Body of pancreas (tissue), 4 donors: ENCODE results near the gene ANKRD30A. TPM values are rescaled to one million over a fixed set of nuclear protein-coding genes. Genes with fewer than 3 reads are reported as not detected.
"Not testable (repeated sequence)": the region's sequence is repeated elsewhere in the genome, so short reads cannot be mapped to it uniquely, and the experiment has no call there.

ENCODE experiments used
- ATAC-seq: fragments of 150-250 bp; one replicate; pipeline ENCODE4 v1.9.1; 2016
- DNase-seq, 4 donors: peaks; one replicate each; pipeline ENCODE4 v3.0.0-alpha.2; 2019
- H3K27ac ChIP-seq, 4 donors: fragments of 200-600 bp; sonication (generic); 1 replicate in 3 of 4; 2 replicates in 1 of 4; pipeline versions ENCODE4 v1.5.1 to v1.6.1; 2016 to 2019; ENCODE audit warnings: mild to moderate bottlenecking in 1 of 4, mixed read lengths in 1 of 4, moderate library complexity in 1 of 4
- H3K27me3 ChIP-seq, 2 donors: fragments of 200-600 bp; sonication (generic); one replicate each; pipeline ENCODE4 v1.6.0; 2016; ENCODE audit warnings: mild to moderate bottlenecking in 1 of 2
- H3K36me3 ChIP-seq, 2 donors: fragments of 200-600 bp; sonication (generic); replicated peaks in 1 of 2; 2 replicates each; pipeline ENCODE4 v1.5.1; 2016; ENCODE audit warnings: low read depth in 2 of 2; ENCODE audit not compliant: insufficient read depth in 1 of 2
- H3K4me1 ChIP-seq: fragments of 200-600 bp; sonication (generic); one replicate; pipeline ENCODE4 v1.6.0; 2016
- H3K4me3 ChIP-seq, 2 donors: fragments of 200-600 bp; sonication (generic); 1 replicate in 1 of 2; 2 replicates in 1 of 2; pipeline ENCODE4 v1.5.1; 2016 to 2019
- H3K9me3 ChIP-seq, 3 donors: fragments of 200-600 bp; sonication (generic); 1 replicate in 2 of 3; 2 replicates in 1 of 3; pipeline ENCODE4 v1.5.1; 2016
- CTCF ChIP-seq, 7 experiments: fragments of 450-650 bp in 4 of 7; fragments of 200-600 bp in 3 of 7; sonication (generic) in 3 of 7; IDR thresholded peaks; one replicate each; pipeline ENCODE4 v1.5.1; 2016 to 2019; ENCODE audit warnings: antibody characterized with exemption in 7 of 7
- POLR2A ChIP-seq, 3 donors: fragments of 450-650 bp; IDR thresholded peaks; one replicate each; pipeline ENCODE4 v1.6.1; 2016; ENCODE audit warnings: antibody characterized with exemption in 3 of 3, mild to moderate bottlenecking in 2 of 3
- WGBS, 2 donors: methylation state at CpG; one replicate each; pipeline ENCODE4 v1.1.5; 2017; 5-methylcytosine and 5-hydroxymethylcytosine counted together
- intact Hi-C: fragments of 100-400 bp; cut with DNase I; formaldehyde crosslinking; loops from one replicate; pipeline ENCODE4 v1.15.1; 2023
- total RNA-seq, 2 donors: library from RNA; depleted of rRNA; stranded (reverse); fragments of >200 nt; gene quantifications; one replicate each; pipeline ENCODE4 v1.1.0, GENCODE V29; 2016

The ANKRD30A gene
- total RNA-seq, 2 donors from 2014 or later: not detected

- no peaks in the 10 kb centered on the region for H3K4me1 ChIP-seq
- H3K36me3 ChIP-seq: no peaks in the 10 kb centered on the region
- H3K4me3 ChIP-seq: no peak overlapping the region
- 65 to 66% methylated on average over 2 of the region's 2 CpGs for WGBS, 2 donors
- no peak overlapping the region for H3K27ac ChIP-seq
- intact Hi-C loops: no loop called here
- no peak for DNase-seq
- H3K9me3 ChIP-seq: no peaks in the 10 kb centered on the region
- no peak for ATAC-seq
- TF ChIP-seq CTCF (IDR thresholded peaks at IDR 0.05) (no peak), POLR2A (IDR thresholded peaks at IDR 0.05) (no peak)
- H3K27me3 ChIP-seq: no peaks in the 10 kb centered on the region
Measured at GRCh38 chr10:37344413-37344812, 219.0 kb downstream of the ANKRD30A start.

- Histone ChIP-seq H3K27ac (no peak overlapping the region), H3K36me3 (no peaks in the 10 kb centered on the region), H3K4me3 (no peak overlapping the region), H3K27me3 (no peaks in the 10 kb centered on the region), H3K4me1 (no peaks in the 10 kb centered on the region), H3K9me3 (no peaks in the 10 kb centered on the region)
- DNase-seq (no peak), ATAC-seq (no peak)
- TF ChIP-seq CTCF (IDR thresholded peaks at IDR 0.05) (no peak), POLR2A (IDR thresholded peaks at IDR 0.05) (no peak)
- 65 to 67% methylated on average over 3 of the region's 3 CpGs for WGBS, 2 donors
- intact Hi-C loops: no loop called here
Measured at GRCh38 chr10:37379991-37380390, 254.6 kb downstream of the ANKRD30A start.

GRCh38 chr10:37381271-37381670, 255.9 kb downstream of the ANKRD30A start:
- Histone ChIP-seq H3K4me3 (no peak overlapping the region), H3K27ac (no peak overlapping the region), H3K9me3 (no peaks in the 10 kb centered on the region), H3K27me3 (no peaks in the 10 kb centered on the region), H3K4me1 (no peaks in the 10 kb centered on the region), H3K36me3 (no peaks in the 10 kb centered on the region)
- ATAC-seq: no peak
- TF ChIP-seq POLR2A (IDR thresholded peaks at IDR 0.05) (no peak), CTCF (IDR thresholded peaks at IDR 0.05) (no peak)
- intact Hi-C loops: no loop called here
- 57 to 68% methylated on average over 3 of the region's 3 CpGs for WGBS, 2 donors
- DNase-seq: no peak

DNA sequence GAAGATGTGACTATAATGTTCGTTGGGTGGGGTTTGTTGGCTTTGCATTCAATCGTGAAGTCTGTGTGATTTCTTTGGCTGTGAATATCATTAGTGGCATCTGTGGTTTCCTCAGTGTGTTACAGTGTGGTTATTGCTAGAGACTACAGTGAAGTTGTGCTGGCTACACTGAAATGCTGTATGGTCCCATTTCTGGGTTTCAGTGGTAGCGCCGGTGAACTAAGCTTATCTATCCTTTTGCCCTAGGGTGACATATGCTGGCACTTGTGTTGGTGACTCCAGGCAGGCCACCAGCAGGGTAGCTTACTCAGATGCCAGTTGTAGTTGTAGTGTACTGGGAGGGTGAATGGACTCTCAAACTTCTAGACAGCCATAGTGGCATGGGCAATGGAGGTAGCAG, 259.5 kb downstream of the ANKRD30A start:
- ATAC-seq (no peak), DNase-seq (no peak)
- no peaks in the 10 kb centered on the region for H3K4me1 ChIP-seq
- 64 to 73% methylated on average over 4 of the region's 4 CpGs for WGBS, 2 donors
- intact Hi-C loops: no loop called here
- TF ChIP-seq CTCF (IDR thresholded peaks at IDR 0.05) (no peak), POLR2A (IDR thresholded peaks at IDR 0.05) (no peak)
- no peak overlapping the region for H3K4me3 ChIP-seq
- no peaks in the 10 kb centered on the region for H3K36me3 ChIP-seq
- no peaks in the 10 kb centered on the region for H3K9me3 ChIP-seq
- no peaks in the 10 kb centered on the region for H3K27me3 ChIP-seq
- no peak overlapping the region for H3K27ac ChIP-seq

GRCh38 chr10:37390926-37391325, 265.5 kb downstream of the ANKRD30A start:
- ATAC-seq (no peak), DNase-seq (no peak)
- Histone ChIP-seq H3K4me1 (no peaks in the 10 kb centered on the region), H3K27me3 (no peaks in the 10 kb centered on the region), H3K36me3 (no peaks in the 10 kb centered on the region), H3K27ac (no peak overlapping the region), H3K4me3 (no peak overlapping the region), H3K9me3 (no peaks in the 10 kb centered on the region)
- TF ChIP-seq CTCF (IDR thresholded peaks at IDR 0.05): no peak
- TF ChIP-seq POLR2A (IDR thresholded peaks at IDR 0.05): no peak
- WGBS, 2 donors: 54 to 55% methylated on average over 3 of the region's 3 CpGs
- intact Hi-C loops: no loop called here

- H3K4me3 ChIP-seq, intact Hi-C loops, H3K27ac ChIP-seq, ATAC-seq, DNase-seq, H3K9me3 ChIP-seq, H3K4me1 ChIP-seq, H3K36me3 ChIP-seq, H3K27me3 ChIP-seq: not testable (repeated sequence)
- WGBS, 2 donors: 30 to 45% methylated on average over 2 of the region's 2 CpGs
Measured at GRCh38 chr10:37400774-37401173, 275.4 kb downstream of the ANKRD30A start.
